Measurements from ENCODE around the gene CTNNA3. TPM values are rescaled to one million over a fixed set of nuclear protein-coding genes. Genes with fewer than 3 reads are reported as not detected.

Gene CTNNA3
- total and polyA plus RNA-seq, 2 donors from 2014 or later = 0.45 to 0.72 TPM

DNA sequence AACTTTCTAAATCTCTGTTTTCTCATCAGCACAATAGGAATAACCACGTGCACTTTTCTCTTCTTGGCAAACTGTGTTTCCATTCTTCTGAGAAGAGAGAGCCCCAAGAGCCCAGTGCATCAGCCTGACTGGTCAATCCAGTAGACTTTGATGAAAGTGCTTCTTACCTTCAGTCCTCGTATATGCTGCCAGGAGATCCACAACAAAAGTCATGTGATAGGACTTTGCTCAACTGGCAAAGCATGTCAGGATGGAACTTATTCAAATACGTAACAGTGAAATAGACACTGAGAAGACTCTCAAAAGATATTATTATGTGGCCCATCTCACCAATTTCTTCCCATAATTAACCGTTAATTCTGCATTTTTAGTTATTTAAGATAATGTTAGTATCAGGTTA is 1801.6 kb downstream of the CTNNA3 start:
- H3K4me1 ChIP-seq (ENCODE audit: control insufficient read depth in 2 of 3, insufficient read depth in 2 of 3, low read depth in 1 of 3, low read length in 3 of 3) = no peaks in the 10 kb centered on the region
- H3K9ac ChIP-seq (ENCODE audit: low read length in 3 of 3) = no peak overlapping the region
- FAIRE-seq = no peak
- H3K27ac ChIP-seq (ENCODE audit: low read depth in 2 of 2, low read length in 2 of 2) = no peak overlapping the region
- TF ChIP-seq, protein P1, sequence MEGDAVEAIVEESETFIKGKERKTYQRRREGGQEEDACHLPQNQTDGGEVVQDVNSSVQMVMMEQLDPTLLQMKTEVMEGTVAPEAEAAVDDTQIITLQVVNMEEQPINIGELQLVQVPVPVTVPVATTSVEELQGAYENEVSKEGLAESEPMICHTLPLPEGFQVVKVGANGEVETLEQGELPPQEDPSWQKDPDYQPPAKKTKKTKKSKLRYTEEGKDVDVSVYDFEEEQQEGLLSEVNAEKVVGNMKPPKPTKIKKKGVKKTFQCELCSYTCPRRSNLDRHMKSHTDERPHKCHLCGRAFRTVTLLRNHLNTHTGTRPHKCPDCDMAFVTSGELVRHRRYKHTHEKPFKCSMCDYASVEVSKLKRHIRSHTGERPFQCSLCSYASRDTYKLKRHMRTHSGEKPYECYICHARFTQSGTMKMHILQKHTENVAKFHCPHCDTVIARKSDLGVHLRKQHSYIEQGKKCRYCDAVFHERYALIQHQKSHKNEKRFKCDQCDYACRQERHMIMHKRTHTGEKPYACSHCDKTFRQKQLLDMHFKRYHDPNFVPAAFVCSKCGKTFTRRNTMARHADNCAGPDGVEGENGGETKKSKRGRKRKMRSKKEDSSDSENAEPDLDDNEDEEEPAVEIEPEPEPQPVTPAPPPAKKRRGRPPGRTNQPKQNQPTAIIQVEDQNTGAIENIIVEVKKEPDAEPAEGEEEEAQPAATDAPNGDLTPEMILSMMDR (IDR thresholded peaks at IDR 0.05; ENCODE audit: borderline replicate concordance, extremely low read depth, insufficient read depth) = no peak
- no peak overlapping the region for H3K4me3 ChIP-seq (ENCODE audit: low read length in 3 of 3)
- no peaks in the 10 kb centered on the region for H3K36me3 ChIP-seq (ENCODE audit: control insufficient read depth in 2 of 3, insufficient read depth in 3 of 3, low read length in 3 of 3)
- no peaks in the 10 kb centered on the region for H3K9me3 ChIP-seq (ENCODE audit: control insufficient read depth in 2 of 3, insufficient read depth in 1 of 3, low read length in 3 of 3)
- intact Hi-C loops (cut with DNase I) = no loop called here
- no peaks in the 10 kb centered on the region for H3K27me3 ChIP-seq (ENCODE audit: control insufficient read depth, insufficient read depth, low read length)
- no peak for DNase-seq

DNA sequence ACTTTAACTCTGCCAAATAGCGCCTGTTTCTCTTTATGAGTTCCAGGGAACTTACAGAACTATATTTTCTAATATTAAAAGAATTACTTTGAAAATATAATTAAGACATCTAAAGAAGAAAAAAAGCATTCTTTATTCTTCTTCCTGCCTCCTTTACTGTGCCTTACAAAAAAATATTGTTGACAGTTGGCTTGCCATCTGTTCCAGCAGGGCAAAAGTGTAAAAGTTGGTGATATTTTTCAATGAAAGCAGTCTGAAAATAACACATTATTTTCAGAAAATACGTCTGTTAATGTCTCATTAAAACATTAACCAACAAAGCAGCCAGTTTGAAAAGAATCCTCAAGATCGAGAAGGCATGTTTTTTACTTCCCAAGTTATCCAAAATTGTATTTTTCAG is 1802.3 kb downstream of the CTNNA3 start:
- TF ChIP-seq, protein P1 (IDR thresholded peaks at IDR 0.05; ENCODE audit: borderline replicate concordance, extremely low read depth, insufficient read depth) = no peak
- no peaks in the 10 kb centered on the region for H3K9me3 ChIP-seq (ENCODE audit: control insufficient read depth in 2 of 3, insufficient read depth in 1 of 3, low read length in 3 of 3)
- H3K36me3 ChIP-seq (ENCODE audit: control insufficient read depth in 2 of 3, insufficient read depth in 3 of 3, low read length in 3 of 3) = no peaks in the 10 kb centered on the region
- no peak for FAIRE-seq
- H3K27ac ChIP-seq (ENCODE audit: low read depth in 2 of 2, low read length in 2 of 2) = no peak overlapping the region
- DNase-seq = no peak
- H3K4me3 ChIP-seq (ENCODE audit: low read length in 3 of 3) = no peak overlapping the region
- H3K9ac ChIP-seq (ENCODE audit: low read length in 3 of 3) = no peak overlapping the region
- no peaks in the 10 kb centered on the region for H3K4me1 ChIP-seq (ENCODE audit: control insufficient read depth in 2 of 3, insufficient read depth in 2 of 3, low read depth in 1 of 3, low read length in 3 of 3)
- H3K27me3 ChIP-seq (ENCODE audit: control insufficient read depth, insufficient read depth, low read length) = no peaks in the 10 kb centered on the region
- intact Hi-C loops (cut with DNase I) = no loop called here

DNA sequence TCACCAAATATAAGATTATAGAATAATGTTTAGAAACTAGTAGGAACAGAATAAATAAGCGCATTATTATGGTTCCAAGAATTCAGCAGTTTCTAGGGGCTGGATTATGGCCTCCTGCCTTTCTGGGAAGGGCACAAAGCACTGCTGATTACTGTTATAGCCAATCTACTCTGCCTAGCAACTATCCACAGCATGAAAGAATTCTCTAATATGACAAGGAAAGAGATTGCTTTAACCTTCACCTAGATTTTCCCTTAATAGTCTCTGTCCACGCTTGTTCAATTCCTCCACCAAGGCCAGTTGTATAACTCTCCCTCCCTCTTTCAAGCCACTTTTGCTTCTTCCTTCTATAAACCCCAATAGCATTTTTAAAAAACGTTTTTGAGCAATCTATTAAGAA is 1803.7 kb downstream of the CTNNA3 start:
- FAIRE-seq (no peak), DNase-seq (no peak)
- no peaks in the 10 kb centered on the region for H3K36me3 ChIP-seq (ENCODE audit: control insufficient read depth in 2 of 3, insufficient read depth in 3 of 3, low read length in 3 of 3)
- intact Hi-C loops (cut with DNase I) = no loop called here
- H3K9ac ChIP-seq (ENCODE audit: low read length in 3 of 3) = no peak overlapping the region
- H3K9me3 ChIP-seq (ENCODE audit: control insufficient read depth in 2 of 3, insufficient read depth in 1 of 3, low read length in 3 of 3) = peaks cover 0 to 5% (median 0%) of the 10 kb centered on the region in 3 donors
- H3K4me1 ChIP-seq (ENCODE audit: control insufficient read depth in 2 of 3, insufficient read depth in 2 of 3, low read depth in 1 of 3, low read length in 3 of 3) = no peaks in the 10 kb centered on the region
- H3K4me3 ChIP-seq (ENCODE audit: low read length in 3 of 3) = no peak overlapping the region
- H3K27me3 ChIP-seq (ENCODE audit: control insufficient read depth, insufficient read depth, low read length) = no peaks in the 10 kb centered on the region
- TF ChIP-seq, protein P1 (IDR thresholded peaks at IDR 0.05; ENCODE audit: borderline replicate concordance, extremely low read depth, insufficient read depth) = no peak
- no peak overlapping the region for H3K27ac ChIP-seq (ENCODE audit: low read depth in 2 of 2, low read length in 2 of 2)

Measured in kidney (tissue), 14 donors.